Tibial nerve (tissue), 4 donors: Measurements from ENCODE around the gene DRP2. TPM values are rescaled to one million over a fixed set of nuclear protein-coding genes. Genes with fewer than 3 reads are reported as not detected.

Experiments used
- DNase-seq, 2 donors: peaks; one replicate each; pipeline ENCODE4 v3.0.0-alpha.2; 2019; ENCODE audit warnings: low spot score in 2 of 2
- H3K27ac ChIP-seq, 4 donors: fragments of 200-600 bp; sonication (generic) in 3 of 4; one replicate each; pipeline ENCODE4 v1.5.1; 2017 to 2019; ENCODE audit warnings: mild to moderate bottlenecking in 1 of 4
- H3K27me3 ChIP-seq, 2 donors: fragments of 200-600 bp; sonication (generic) in 1 of 2; one replicate each; pipeline versions ENCODE4 v1.5.1 to v1.6.0; 2017 to 2019
- H3K36me3 ChIP-seq, 3 donors: fragments of 200-600 bp; sonication (generic); one replicate each; pipeline ENCODE4 v1.5.1; 2018 to 2019
- H3K4me1 ChIP-seq, 4 donors: fragments of 200-600 bp; sonication (generic) in 3 of 4; one replicate each; pipeline ENCODE4 v1.5.1; 2017 to 2019
- H3K4me3 ChIP-seq, 4 donors: fragments of 200-600 bp; sonication (generic) in 3 of 4; one replicate each; pipeline ENCODE4 v1.5.1; 2017 to 2019; ENCODE audit warnings: mild to moderate bottlenecking in 1 of 4, moderate library complexity in 1 of 4
- H3K9me3 ChIP-seq, 4 donors: fragments of 200-600 bp; sonication (generic) in 3 of 4; one replicate each; pipeline ENCODE4 v1.5.1; 2017 to 2019
- EP300 ChIP-seq, 2 donors: sonication (generic); formaldehyde crosslinking; IDR thresholded peaks; one replicate each; pipeline ENCODE4 v1.6.1; 2017; ENCODE audit warnings: antibody characterized with exemption in 2 of 2, mild to moderate bottlenecking in 1 of 2
- POLR2A ChIP-seq, 2 donors: fragments of 450-650 bp; IDR thresholded peaks; one replicate each; pipeline ENCODE4 v1.6.1; 2017; ENCODE audit warnings: antibody characterized with exemption in 2 of 2, mild to moderate bottlenecking in 2 of 2, moderate library complexity in 2 of 2
- WGBS, 2 donors: methylation state at CpG; one replicate each; pipeline ENCODE4 v1.1.5; 2018; 5-methylcytosine and 5-hydroxymethylcytosine counted together
- total RNA-seq, 4 donors: library from RNA; depleted of rRNA; stranded (reverse); fragments of >200 nt; gene quantifications; one replicate each; pipeline ENCODE4 v1.1.0, GENCODE V29; 2016
- TF ChIP-seq, protein P1 (sequence below), 5 experiments: fragments of 200-600 bp in 3 of 5; fragments of 450-650 bp in 2 of 5; sonication (generic) in 3 of 5; IDR thresholded peaks; one replicate each; pipeline ENCODE4 v1.5.1; 2016 to 2019; ENCODE audit warnings: antibody characterized with exemption in 5 of 5, mild to moderate bottlenecking in 3 of 5, moderate library complexity in 2 of 5

The DRP2 gene
- total RNA-seq, 4 donors from 2014 or later = 94.5 to 207 (median 183) TPM

- WGBS, 2 donors = 1 to 37% methylated on average over 16 to 48 of the region's 50 CpGs
- H3K4me3 ChIP-seq = peak overlapping the region in 1 of 4 donors; percentile 41
- H3K9me3 ChIP-seq = no peaks in the 10 kb centered on the region
- H3K27me3 ChIP-seq = peaks cover 0 to 24% of the 10 kb centered on the region in 2 donors
- no peaks in the 10 kb centered on the region for H3K4me1 ChIP-seq
- TF ChIP-seq EP300 (IDR thresholded peaks at IDR 0.05) (no peak), POLR2A (IDR thresholded peaks at IDR 0.05) (no peak)
- TF ChIP-seq, protein P1, sequence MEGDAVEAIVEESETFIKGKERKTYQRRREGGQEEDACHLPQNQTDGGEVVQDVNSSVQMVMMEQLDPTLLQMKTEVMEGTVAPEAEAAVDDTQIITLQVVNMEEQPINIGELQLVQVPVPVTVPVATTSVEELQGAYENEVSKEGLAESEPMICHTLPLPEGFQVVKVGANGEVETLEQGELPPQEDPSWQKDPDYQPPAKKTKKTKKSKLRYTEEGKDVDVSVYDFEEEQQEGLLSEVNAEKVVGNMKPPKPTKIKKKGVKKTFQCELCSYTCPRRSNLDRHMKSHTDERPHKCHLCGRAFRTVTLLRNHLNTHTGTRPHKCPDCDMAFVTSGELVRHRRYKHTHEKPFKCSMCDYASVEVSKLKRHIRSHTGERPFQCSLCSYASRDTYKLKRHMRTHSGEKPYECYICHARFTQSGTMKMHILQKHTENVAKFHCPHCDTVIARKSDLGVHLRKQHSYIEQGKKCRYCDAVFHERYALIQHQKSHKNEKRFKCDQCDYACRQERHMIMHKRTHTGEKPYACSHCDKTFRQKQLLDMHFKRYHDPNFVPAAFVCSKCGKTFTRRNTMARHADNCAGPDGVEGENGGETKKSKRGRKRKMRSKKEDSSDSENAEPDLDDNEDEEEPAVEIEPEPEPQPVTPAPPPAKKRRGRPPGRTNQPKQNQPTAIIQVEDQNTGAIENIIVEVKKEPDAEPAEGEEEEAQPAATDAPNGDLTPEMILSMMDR (IDR thresholded peaks at IDR 0.05) = no peak
- DNase-seq = no peak
- no peak overlapping the region for H3K27ac ChIP-seq
- no peaks in the 10 kb centered on the region for H3K36me3 ChIP-seq
Measured at GRCh38 chrX:101191217-101191750, 28.3 kb upstream of the DRP2 start.

GRCh38 chrX:101195442-101196173, 24.0 kb upstream of the DRP2 start:
- TF ChIP-seq POLR2A (IDR thresholded peaks at IDR 0.05) = no peak
- TF ChIP-seq, protein P1 (IDR thresholded peaks at IDR 0.05) = no peak
- no peak for TF ChIP-seq EP300 (IDR thresholded peaks at IDR 0.05)
- H3K27me3 ChIP-seq = peaks cover 0 to 19% of the 10 kb centered on the region in 2 donors
- WGBS, 2 donors = 51 to 69% methylated on average over 3 of the region's 3 CpGs

GRCh38 chrX:101203761-101204351, 15.7 kb upstream of the DRP2 start:
- no peaks in the 10 kb centered on the region for H3K9me3 ChIP-seq
- H3K4me3 ChIP-seq = no peak overlapping the region
- TF ChIP-seq EP300 (IDR thresholded peaks at IDR 0.05) = no peak
- no peak overlapping the region for H3K27ac ChIP-seq
- H3K27me3 ChIP-seq = no peaks in the 10 kb centered on the region
- H3K36me3 ChIP-seq = no peaks in the 10 kb centered on the region
- H3K4me1 ChIP-seq = no peaks in the 10 kb centered on the region
- no peak for DNase-seq
- 11 to 23% methylated on average over 2 of the region's 2 CpGs for whole genome bisulfite sequencing, 2 donors

More at GRCh38 chrX:101195442-101196173, 24.0 kb upstream of the DRP2 start:
- no peak for DNase-seq
- H3K4me3 ChIP-seq = no peak overlapping the region
- H3K36me3 ChIP-seq = no peaks in the 10 kb centered on the region
- H3K4me1 ChIP-seq = no peaks in the 10 kb centered on the region
- H3K27ac ChIP-seq = no peak overlapping the region
- no peaks in the 10 kb centered on the region for H3K9me3 ChIP-seq

DNA sequence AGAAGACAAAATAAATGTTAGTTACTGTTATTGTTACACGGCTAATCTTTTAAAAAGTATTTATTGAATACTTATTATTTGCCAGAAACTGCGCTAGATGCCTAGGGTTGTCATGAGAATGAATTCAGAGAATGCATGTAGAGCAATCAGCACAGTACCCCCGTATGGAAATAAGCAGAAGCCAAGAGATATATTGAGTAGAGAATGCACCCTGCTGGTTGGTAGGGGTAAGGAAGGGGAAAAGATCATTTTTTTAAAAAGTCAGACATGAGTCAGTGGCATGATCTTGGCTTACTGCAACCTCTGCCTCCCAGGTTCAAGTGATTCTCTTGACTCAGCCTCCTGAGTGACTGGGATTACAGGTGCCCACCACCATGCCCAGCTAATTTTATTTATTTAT, 13.1 kb upstream of the DRP2 start:
- Histone ChIP-seq H3K4me3 (no peak overlapping the region), H3K4me1 (no peaks in the 10 kb centered on the region), H3K27ac (no peak overlapping the region), H3K27me3 (peaks cover 0 to 3% of the 10 kb centered on the region in 2 donors), H3K9me3 (no peaks in the 10 kb centered on the region), H3K36me3 (no peaks in the 10 kb centered on the region)
- no peak for DNase-seq
- WGBS, 2 donors = 46 to 47% methylated on average over 3 of the region's 3 CpGs
- TF ChIP-seq EP300 (IDR thresholded peaks at IDR 0.05) (no peak), POLR2A (IDR thresholded peaks at IDR 0.05) (no peak)
- TF ChIP-seq, protein P1 (IDR thresholded peaks at IDR 0.05) = peak in 2 of 5 experiments; percentile 6 to 16

DNA sequence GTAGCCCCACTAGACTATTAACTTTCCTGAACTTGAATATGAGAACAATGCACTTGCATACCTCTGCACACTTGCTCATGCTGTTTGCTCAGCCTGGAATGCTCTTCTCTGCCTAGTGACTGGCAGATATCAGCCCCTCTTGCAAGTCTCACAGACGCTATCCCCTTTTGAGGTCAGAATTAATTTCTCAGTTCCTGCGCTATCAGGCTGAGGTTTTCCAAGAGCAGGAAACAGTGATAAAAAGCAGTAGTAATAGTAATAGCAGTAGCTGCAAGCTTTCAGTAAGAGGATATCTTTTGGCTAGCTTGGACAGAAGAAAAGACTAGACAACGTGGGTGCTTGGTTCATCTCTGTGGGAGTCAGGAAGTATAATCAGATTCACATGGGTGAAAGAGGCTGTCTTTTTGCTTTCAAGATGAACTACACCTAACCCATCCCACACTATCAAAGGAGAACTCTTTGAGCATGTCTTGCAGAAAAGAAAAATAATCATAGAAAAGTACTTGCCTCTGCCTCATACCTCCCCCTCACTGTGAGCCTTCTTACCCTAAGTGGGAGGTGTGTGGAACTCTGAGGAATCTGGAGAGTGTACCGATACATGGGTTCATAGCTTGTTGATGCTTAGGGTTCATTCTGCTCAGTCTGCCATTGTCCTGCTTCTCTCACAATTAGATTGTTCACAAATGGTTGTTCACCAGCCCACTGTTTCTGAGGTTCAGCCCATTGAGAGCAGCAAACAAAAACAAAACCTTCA, 11.3 kb upstream of the DRP2 start:
- 43 to 48% methylated on average over 4 of the region's 4 CpGs for WGBS, 2 donors
- TF ChIP-seq EP300 (IDR thresholded peaks at IDR 0.05) (no peak), POLR2A (IDR thresholded peaks at IDR 0.05) (no peak)
- TF ChIP-seq, protein P1 (IDR thresholded peaks at IDR 0.05) = no peak
- H3K4me1 ChIP-seq = no peaks in the 10 kb centered on the region
- DNase-seq = no peak
- peaks cover 0 to 3% of the 10 kb centered on the region in 2 donors for H3K27me3 ChIP-seq
- H3K9me3 ChIP-seq = no peaks in the 10 kb centered on the region
- H3K4me3 ChIP-seq = no peak overlapping the region
- H3K36me3 ChIP-seq = no peaks in the 10 kb centered on the region
- H3K27ac ChIP-seq = no peak overlapping the region
